Subcutaneous abdominal adipose tissue (tissue), 5 donors: ENCODE measurements around the gene OR1S1.

Source experiments
- H3K27ac ChIP-seq: one replicate; pipeline ENCODE4 v1.7.0; 2013; ENCODE audit warnings: low read depth, mild to moderate bottlenecking, inconsistent platforms, low read length, moderate library complexity
- H3K27me3 ChIP-seq, 5 donors: one replicate each; pipeline ENCODE4 v1.7.0; 2013; ENCODE audit warnings: low read length in 5 of 5, inconsistent platforms in 1 of 5; ENCODE audit not compliant: control insufficient read depth in 5 of 5, insufficient read depth in 4 of 5
- H3K36me3 ChIP-seq, 5 donors: one replicate each; pipeline ENCODE4 v1.7.0; 2013; ENCODE audit warnings: low read length in 5 of 5; ENCODE audit not compliant: control insufficient read depth in 5 of 5, insufficient read depth in 5 of 5
- H3K4me1 ChIP-seq, 5 donors: one replicate each; pipeline ENCODE4 v1.7.0; 2013; ENCODE audit warnings: low read length in 5 of 5, mild to moderate bottlenecking in 3 of 5, moderate library complexity in 1 of 5; ENCODE audit not compliant: control insufficient read depth in 5 of 5, insufficient read depth in 5 of 5
- H3K4me3 ChIP-seq, 5 donors: one replicate each; pipeline ENCODE4 v1.7.0; 2013; ENCODE audit warnings: low read length in 5 of 5, low read depth in 1 of 5
- H3K9ac ChIP-seq, 5 donors: one replicate each; pipeline ENCODE4 v1.7.0; 2013; ENCODE audit warnings: low read length in 5 of 5, mild to moderate bottlenecking in 4 of 5, moderate library complexity in 3 of 5
- H3K9me3 ChIP-seq, 5 donors: one replicate each; pipeline ENCODE4 v1.7.0; 2013; ENCODE audit warnings: low read length in 5 of 5; ENCODE audit not compliant: control insufficient read depth in 5 of 5
- donor health status: healthy.
- donor health status: healthy.
- donor health status: healthy.
- donor health status: healthy.
- donor health status: healthy.

The OR1S1 gene

DNA sequence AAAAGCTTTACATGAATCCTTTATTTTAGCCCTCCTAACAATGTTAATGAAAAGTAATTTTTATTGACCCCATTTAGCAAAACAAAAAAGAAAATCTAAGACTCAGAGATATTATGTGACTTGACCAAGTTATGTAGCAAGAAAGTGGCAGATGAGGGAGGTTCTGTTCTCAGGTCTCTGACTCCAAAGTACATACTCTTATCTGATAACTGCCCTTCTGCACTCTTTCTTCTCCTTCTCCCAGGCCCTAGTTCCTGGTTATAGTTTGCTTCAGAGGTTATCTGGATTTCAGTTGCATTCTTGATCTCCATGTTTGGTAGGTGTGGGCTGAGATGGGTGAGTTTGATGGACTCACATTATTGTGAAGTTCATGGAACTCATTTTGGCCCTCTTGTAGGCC lies 19.1 kb upstream of the OR1S1 start:
- Histone ChIP-seq H3K36me3 (no peaks in the 10 kb centered on the region), H3K9ac (no peak overlapping the region), H3K9me3 (peaks cover 0 to 13% (median 5%) of the 10 kb centered on the region in 5 donors), H3K27ac (no peak overlapping the region), H3K4me1 (peaks cover 0 to 6% (median 0%) of the 10 kb centered on the region in 5 donors), H3K27me3 (no peaks in the 10 kb centered on the region), H3K4me3 (no peak overlapping the region)

DNA sequence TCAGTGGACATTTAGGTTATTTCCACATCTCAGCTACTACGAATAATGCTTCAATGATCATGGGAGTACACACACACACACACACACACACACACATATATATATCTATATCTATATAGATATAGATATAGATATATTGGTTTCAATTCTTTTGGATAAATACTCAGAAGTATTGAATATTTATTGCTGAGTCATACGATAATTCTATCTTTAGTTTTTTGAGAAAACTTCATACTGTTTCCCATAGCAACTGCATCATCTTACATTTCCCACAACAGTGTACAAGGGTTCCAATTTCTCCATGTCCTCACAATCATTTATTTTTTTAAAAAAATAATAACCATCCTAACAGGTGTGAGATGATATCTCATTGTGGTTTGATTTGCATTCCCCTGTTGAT lies 16.6 kb upstream of the OR1S1 start:
- Histone ChIP-seq H3K9ac (no peak overlapping the region), H3K4me3 (no peak overlapping the region), H3K36me3 (no peaks in the 10 kb centered on the region), H3K9me3 (peaks cover 0 to 13% (median 5%) of the 10 kb centered on the region in 5 donors), H3K27me3 (no peaks in the 10 kb centered on the region), H3K27ac (no peak overlapping the region), H3K4me1 (no peaks in the 10 kb centered on the region)

DNA sequence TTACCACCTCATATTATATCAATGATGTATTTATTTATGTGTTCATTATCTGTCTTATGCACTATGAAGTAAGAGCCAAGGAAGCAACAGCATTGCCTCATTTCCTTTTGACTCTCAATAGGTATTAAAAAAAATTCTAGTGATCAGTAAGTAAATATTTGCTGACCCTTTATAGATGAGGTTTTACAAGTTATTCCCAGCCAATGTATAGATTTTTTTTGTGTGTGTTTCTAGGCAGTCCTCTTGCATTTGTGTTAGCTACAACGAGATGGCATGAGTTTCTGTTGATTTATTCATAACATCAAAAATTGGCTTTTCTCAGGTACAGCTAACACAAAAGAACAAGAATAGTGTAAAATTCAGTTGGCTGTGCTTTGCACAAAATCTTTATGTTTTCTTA lies 13.2 kb upstream of the OR1S1 start:
- Histone ChIP-seq H3K27me3 (no peaks in the 10 kb centered on the region), H3K9ac (no peak overlapping the region), H3K9me3 (peaks cover 0 to 13% (median 5%) of the 10 kb centered on the region in 5 donors), H3K4me1 (no peaks in the 10 kb centered on the region), H3K36me3 (no peaks in the 10 kb centered on the region), H3K27ac (no peak overlapping the region), H3K4me3 (no peak overlapping the region)

DNA sequence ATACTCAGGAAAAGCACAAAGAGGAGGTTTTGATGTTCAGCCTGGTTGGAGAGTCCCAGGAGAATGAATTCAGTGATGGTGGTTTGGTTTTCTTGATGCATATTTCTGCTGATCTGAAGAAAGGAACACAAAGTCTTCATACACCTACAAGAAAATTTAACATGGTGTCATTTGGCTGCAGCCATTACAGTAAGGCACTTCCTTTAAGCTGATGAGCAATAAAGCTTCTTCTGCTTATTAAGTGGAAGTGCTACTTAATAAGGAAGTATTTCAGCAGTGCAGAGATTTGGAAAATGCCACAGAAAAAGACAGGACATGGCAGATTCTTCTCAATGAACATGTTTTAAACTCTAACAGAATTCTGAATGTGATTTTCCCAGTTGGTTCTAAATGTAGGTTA lies 8.5 kb upstream of the OR1S1 start, which contains the start of gene OR1S2:
OR1S2 (minus strand) TSS at position 101 of the 400 bp plus-strand sequence; CDS start at position 101, 0 bp downstream.
- H3K4me3 ChIP-seq: no peak within 1 kb of the TSS
- H3K4me1 ChIP-seq: no peaks in the 10 kb centered on the region
- H3K27ac ChIP-seq: no peak within 1 kb of the TSS
- no peaks in the 10 kb centered on the region for H3K27me3 ChIP-seq
- H3K9ac ChIP-seq: no peak within 1 kb of the TSS
- no peaks in the 10 kb centered on the region for H3K36me3 ChIP-seq
- H3K9me3 ChIP-seq: no peaks in the 10 kb centered on the region

DNA sequence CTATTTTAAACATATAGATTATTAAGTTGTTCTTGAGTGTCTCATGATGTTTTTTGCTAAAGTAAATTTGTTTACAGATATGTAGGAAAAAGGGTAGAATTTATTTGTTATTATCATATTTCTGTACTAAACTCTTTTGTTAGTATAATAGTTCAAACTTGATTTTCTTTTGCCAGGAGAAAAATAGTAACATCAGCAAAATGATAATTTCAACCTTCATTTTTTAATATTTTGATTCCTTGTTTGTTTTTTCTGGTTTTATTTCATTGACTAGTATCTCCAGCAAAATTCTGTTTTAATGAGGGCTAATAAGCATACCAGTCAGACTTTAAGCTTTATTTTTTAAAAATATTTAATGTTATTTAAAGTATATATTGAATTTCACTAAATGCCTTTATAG lies 4.0 kb downstream of the OR1S1 start:
- H3K9ac ChIP-seq: no peak overlapping the region
- no peaks in the 10 kb centered on the region for H3K4me1 ChIP-seq
- H3K9me3 ChIP-seq: no peaks in the 10 kb centered on the region
- H3K27ac ChIP-seq: no peak overlapping the region
- no peaks in the 10 kb centered on the region for H3K36me3 ChIP-seq
- no peaks in the 10 kb centered on the region for H3K27me3 ChIP-seq
- no peak overlapping the region for H3K4me3 ChIP-seq

DNA sequence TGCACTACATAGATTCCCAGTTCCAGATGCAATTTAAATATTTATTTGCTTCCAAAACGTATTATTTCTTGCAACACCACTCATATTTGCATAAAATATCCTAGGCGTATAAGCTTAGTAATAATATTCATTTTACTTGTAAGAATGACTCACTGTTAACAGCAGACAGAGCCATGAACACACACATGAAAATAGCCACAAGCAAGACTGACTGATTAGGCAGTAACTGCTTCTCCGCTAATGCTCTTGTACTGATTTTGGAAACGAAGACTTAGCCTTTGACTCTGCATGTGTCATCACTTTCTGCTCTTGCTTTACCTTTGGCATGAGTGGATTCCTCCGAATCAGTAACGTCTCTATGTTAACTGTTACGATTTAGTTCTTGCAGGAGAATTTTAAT lies 10.2 kb downstream of the OR1S1 start:
- H3K9me3 ChIP-seq: peaks cover 0 to under 1% (median 0%) of the 10 kb centered on the region in 5 donors
- H3K27ac ChIP-seq: no peak overlapping the region
- no peaks in the 10 kb centered on the region for H3K36me3 ChIP-seq
- H3K4me3 ChIP-seq: no peak overlapping the region
- H3K9ac ChIP-seq: no peak overlapping the region
- H3K27me3 ChIP-seq: peaks cover 0 to 3% (median 0%) of the 10 kb centered on the region in 5 donors
- no peaks in the 10 kb centered on the region for H3K4me1 ChIP-seq

DNA sequence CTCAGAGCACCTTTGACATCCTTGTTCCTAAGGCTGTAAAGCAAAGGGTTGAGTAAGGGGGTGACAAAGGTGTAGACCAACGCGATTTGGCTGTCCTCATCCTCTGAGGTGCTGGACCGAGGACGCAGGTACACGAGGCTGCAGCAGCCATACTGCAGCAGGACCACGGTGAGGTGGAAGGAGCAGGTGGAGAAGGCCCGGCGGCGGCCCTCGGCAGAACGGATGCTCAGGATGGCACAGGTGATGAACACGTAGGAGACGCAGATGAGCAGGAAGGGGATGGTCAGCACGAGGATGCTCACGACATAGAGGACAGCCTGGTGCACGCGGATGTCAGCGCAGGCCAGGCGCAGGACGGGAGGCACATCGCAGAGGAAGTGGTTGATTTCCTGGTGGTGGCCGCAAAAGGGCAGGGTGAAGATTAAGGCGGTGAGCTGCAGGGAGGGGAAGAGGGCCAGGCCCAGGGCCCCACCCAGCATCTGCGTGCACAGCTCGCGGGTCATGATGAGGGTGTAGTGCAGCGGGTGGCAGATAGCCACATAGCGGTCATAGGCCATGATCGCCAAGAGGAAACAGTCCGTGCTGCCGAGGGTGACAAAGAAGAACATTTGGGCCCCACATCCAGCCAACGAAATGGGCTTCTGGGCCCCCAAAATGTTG lies 15.6 kb downstream of the OR1S1 start:
- Histone ChIP-seq H3K27me3 (peaks cover 0 to 3% (median 0%) of the 10 kb centered on the region in 5 donors), H3K4me1 (no peaks in the 10 kb centered on the region), H3K9me3 (peaks cover 0 to 6% (median 0%) of the 10 kb centered on the region in 5 donors), H3K36me3 (no peaks in the 10 kb centered on the region), H3K9ac (no peak overlapping the region), H3K4me3 (no peak overlapping the region), H3K27ac (no peak overlapping the region)

DNA sequence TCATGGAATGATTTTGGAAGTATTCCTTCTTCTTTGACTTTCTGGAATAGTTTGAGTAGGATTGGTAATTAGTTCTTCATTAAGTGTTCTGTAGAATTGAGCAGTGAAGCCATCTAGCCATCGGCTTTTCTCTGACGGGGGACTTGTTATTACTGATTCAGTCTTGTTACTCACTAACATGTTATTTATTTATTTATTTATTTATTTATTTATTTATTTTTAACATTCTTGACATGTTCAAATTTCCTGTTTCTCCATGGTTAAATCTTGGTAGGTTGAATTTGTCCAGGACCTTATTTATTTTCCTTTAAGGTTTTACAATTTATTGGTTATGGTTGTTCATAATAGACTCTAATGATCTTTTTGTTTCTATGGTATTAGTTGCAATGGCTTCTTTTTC lies 31.4 kb downstream of the OR1S1 start:
- H3K4me1 ChIP-seq: no peaks in the 10 kb centered on the region
- H3K27ac ChIP-seq: no peak overlapping the region
- H3K36me3 ChIP-seq: no peaks in the 10 kb centered on the region
- H3K27me3 ChIP-seq: no peaks in the 10 kb centered on the region
- no peak overlapping the region for H3K4me3 ChIP-seq
- H3K9ac ChIP-seq: no peak overlapping the region
- H3K9me3 ChIP-seq: peaks cover 0 to 19% (median 4%) of the 10 kb centered on the region in 5 donors

DNA sequence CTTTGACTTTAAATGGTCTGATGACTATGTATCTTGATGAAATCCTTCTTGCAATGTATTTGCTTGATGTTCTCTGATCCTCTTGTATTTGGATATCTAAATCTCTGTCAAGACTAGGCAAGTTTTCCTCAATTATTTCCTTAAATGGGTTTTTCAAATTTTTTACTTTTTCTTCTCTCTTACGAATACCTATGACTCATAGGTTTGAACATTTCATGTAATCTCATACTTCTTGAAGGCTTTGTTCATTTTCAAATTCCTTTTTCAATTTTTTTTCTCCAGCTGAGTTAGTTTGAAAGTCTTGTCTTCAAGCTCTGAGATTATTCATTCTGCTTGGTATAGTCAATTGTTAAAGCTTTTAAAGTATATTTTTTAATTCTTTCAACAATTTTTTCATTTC lies 42.4 kb downstream of the OR1S1 start:
- Histone ChIP-seq H3K4me3 (no peak overlapping the region), H3K9me3 (peaks cover 0 to 8% (median 6%) of the 10 kb centered on the region in 5 donors), H3K27me3 (no peaks in the 10 kb centered on the region)

DNA sequence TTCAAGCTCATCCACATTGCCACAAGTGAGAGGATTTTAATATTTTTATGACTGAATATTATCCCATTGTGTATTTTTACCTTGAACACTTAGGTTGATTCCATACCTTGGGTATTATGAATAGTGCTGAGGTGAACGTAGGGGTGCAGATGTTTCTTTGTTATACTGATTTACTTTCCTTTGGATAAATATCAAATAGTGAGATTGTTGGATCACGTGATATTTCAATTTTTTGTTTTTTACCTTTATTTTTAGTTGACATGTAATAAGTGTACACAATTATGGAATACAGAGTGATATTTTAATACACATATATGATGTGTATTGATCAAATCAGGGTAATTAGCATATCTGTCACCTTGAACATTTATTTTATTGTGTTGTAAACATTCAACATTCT lies 47.5 kb downstream of the OR1S1 start:
- Histone ChIP-seq H3K4me1 (no peaks in the 10 kb centered on the region), H3K27me3 (no peaks in the 10 kb centered on the region), H3K9me3 (peaks cover 0 to 8% (median 0%) of the 10 kb centered on the region in 5 donors), H3K4me3 (no peak overlapping the region), H3K36me3 (no peaks in the 10 kb centered on the region), H3K9ac (no peak overlapping the region), H3K27ac (no peak overlapping the region)

More for the DNA sequence above, 42.4 kb downstream of the OR1S1 start:
- Histone ChIP-seq H3K36me3 (no peaks in the 10 kb centered on the region), H3K4me1 (no peaks in the 10 kb centered on the region), H3K27ac (no peak overlapping the region), H3K9ac (no peak overlapping the region)
